Bronchial epithelial cell (primary cell): ENCODE results near the gene FGGY. TPM values are rescaled to one million over a fixed set of nuclear protein-coding genes. Genes with fewer than 3 reads are reported as not detected.

ENCODE experiments used
- DNase-seq: peaks from one replicate; pipeline ENCODE4 v3.0.0-alpha.2; 2010; ENCODE audit warnings: low read depth
- FAIRE-seq: peaks from 2 replicates; lab custom pipeline; 2011; peaks lifted over from hg19 to GRCh38; lab: Jason Lieb, UNC
- H3K27me3 ChIP-seq: 2 replicates; pipeline ENCODE4 v1.5.1; 2011; ENCODE audit warnings: low read length; ENCODE audit not compliant: control insufficient read depth, insufficient read depth
- H3K36me3 ChIP-seq: 2 replicates; pipeline ENCODE4 v1.5.1; 2011; ENCODE audit warnings: low read length; ENCODE audit not compliant: control insufficient read depth, insufficient read depth
- H3K4me3 ChIP-seq: 2 replicates; pipeline ENCODE4 v1.5.1; 2011; ENCODE audit warnings: mild to moderate bottlenecking, low read depth, low read length, control low read depth
- CTCF ChIP-seq: IDR thresholded peaks from 2 replicates; pipeline ENCODE4 v1.5.1; 2011; ENCODE audit warnings: mild to moderate bottlenecking, moderate library complexity, low read length, control low read depth, inconsistent platforms; ENCODE audit not compliant: insufficient read depth, severe bottlenecking
- total RNA-seq: library from RNA; depleted of rRNA; stranded (reverse); fragments of >200 nt; gene quantifications from 2 replicates; pipeline ENCODE4 v1.2.1, GENCODE V29; 2014

FGGY gene
- total RNA-seq, 1 donor from 2014 or later = 20.0 TPM

GRCh38 chr1:59342801-59343575, 46.1 kb downstream of the FGGY start:
- DNase-seq (no peak), FAIRE-seq (no peak)
- Histone ChIP-seq H3K4me3 (no peak overlapping the region), H3K36me3 (peaks cover 2% of the 10 kb centered on the region), H3K27me3 (no peaks in the 10 kb centered on the region)
- TF ChIP-seq CTCF = no peak

- TF ChIP-seq CTCF = no peak
- FAIRE-seq = no peak
- H3K27me3 ChIP-seq = no peaks in the 10 kb centered on the region
- DNase-seq = no peak
- H3K36me3 ChIP-seq = peaks cover 2% of the 10 kb centered on the region
- no peak overlapping the region for H3K4me3 ChIP-seq
These were observed 46.6 kb downstream of the FGGY start for GRCh38 chr1:59343576-59343840.

GRCh38 chr1:59345221-59345620, 48.3 kb downstream of the FGGY start:
- TF ChIP-seq CTCF = no peak
- Histone ChIP-seq H3K4me3 (no peak overlapping the region), H3K36me3 (peaks cover 2% of the 10 kb centered on the region), H3K27me3 (no peaks in the 10 kb centered on the region)
- DNase-seq (no peak), FAIRE-seq (no peak)

GRCh38 chr1:59346429-59346828, 49.5 kb downstream of the FGGY start:
- no peak for TF ChIP-seq CTCF
- Histone ChIP-seq H3K4me3 (no peak overlapping the region), H3K27me3 (no peaks in the 10 kb centered on the region), H3K36me3 (peaks cover 2% of the 10 kb centered on the region)
- FAIRE-seq (no peak), DNase-seq (no peak)

GRCh38 chr1:59349101-59349500, 52.2 kb downstream of the FGGY start:
- peaks cover 2% of the 10 kb centered on the region for H3K36me3 ChIP-seq
- FAIRE-seq (no peak), DNase-seq (no peak)
- no peak for TF ChIP-seq CTCF
- H3K4me3 ChIP-seq = no peak overlapping the region
- no peaks in the 10 kb centered on the region for H3K27me3 ChIP-seq

- no peak for TF ChIP-seq CTCF
- H3K4me3 ChIP-seq = no peak overlapping the region
- DNase-seq = no peak
- no peaks in the 10 kb centered on the region for H3K27me3 ChIP-seq
- FAIRE-seq = no peak
- peaks cover 2% of the 10 kb centered on the region for H3K36me3 ChIP-seq
These were observed 53.6 kb downstream of the FGGY start for GRCh38 chr1:59350521-59350920.
